Endothelial cell of umbilical vein (primary cell): ENCODE measurements around the gene PLG. TPM values are rescaled to one million over a fixed set of nuclear protein-coding genes. Genes with fewer than 3 reads are reported as not detected.
"Not testable (repeated sequence)": the region's sequence is repeated elsewhere in the genome, so short reads cannot be mapped to it uniquely, and the experiment has no call there.

Experiments
- BruUV-seq: library from RNA; stranded (reverse); fragments of 400-500 nt; replicated peaks from 2 replicates; lab custom pipeline; 2021; lab: Mats Ljungman, UMichigan
- CTCF ChIA-PET: fragments of 300-600, 350-600 bp; sonication (Branson Sonifier 250); formaldehyde crosslinking; loops from one replicate; lab custom pipeline; 2021; ENCODE audit warnings: antibody characterized with exemption, inconsistent platforms; lab: Charles Lee
- POLR2A ChIA-PET: fragments of 300-600, 350-600 bp; sonication (Branson Sonifier 250); formaldehyde crosslinking; loops from one replicate; lab custom pipeline; 2021; ENCODE audit warnings: antibody characterized with exemption, inconsistent platforms; lab: Charles Lee
- DNase-seq: peaks from one replicate; pipeline ENCODE4 v3.0.0-alpha.2; 2011; ENCODE audit warnings: low read depth, low spot score
- FAIRE-seq: peaks from 2 replicates; lab custom pipeline; 2011; peaks lifted over from hg19 to GRCh38; lab: Jason Lieb, UNC
- H2AFZ ChIP-seq: 2 replicates; pipeline ENCODE4 v1.6.0; 2012; ENCODE audit warnings: low read depth, low read length, control low read depth, inconsistent platforms
- H3K27ac ChIP-seq: 2 replicates; pipeline ENCODE4 v1.5.1; 2011; ENCODE audit warnings: low read depth, mild to moderate bottlenecking, control low read depth, low read length, moderate library complexity; ENCODE audit not compliant: insufficient read depth
- H3K27me3 ChIP-seq, 2 experiments: 2 replicates each; pipeline versions ENCODE4 v1.6.0 to v1.6.1; 2011; ENCODE audit warnings: low read length in 2 of 2, mixed read lengths in 1 of 2; ENCODE audit not compliant: control insufficient read depth in 2 of 2, insufficient read depth in 2 of 2
- H3K36me3 ChIP-seq, 2 experiments: 2 replicates in 1 of 2; 3 replicates in 1 of 2; pipeline ENCODE4 v1.5.1; 2011; ENCODE audit warnings: low read length in 2 of 2, mild to moderate bottlenecking in 1 of 2, moderate library complexity in 1 of 2; ENCODE audit not compliant: control insufficient read depth in 2 of 2, insufficient read depth in 2 of 2; ENCODE audit errors: extremely low read depth in 1 of 2
- H3K4me1 ChIP-seq: 3 replicates; pipeline ENCODE4 v1.5.1; 2011; ENCODE audit warnings: mild to moderate bottlenecking, low read length; ENCODE audit not compliant: control insufficient read depth, insufficient read depth; ENCODE audit errors: extremely low read depth
- H3K4me2 ChIP-seq: 2 replicates; pipeline ENCODE4 v1.6.1; 2011; ENCODE audit warnings: low read length, control low read depth, mixed read lengths; ENCODE audit not compliant: insufficient read depth
- H3K4me3 ChIP-seq, 3 experiments: fragments of 200-600 bp in 1 of 3; sonication (generic), shearing (Covaris generic) in 1 of 3; replicated peaks in 1 of 3; 2 replicates each; pipeline ENCODE4 v1.5.1; 2011 to 2016; ENCODE audit warnings: control low read depth in 3 of 3, low read length in 3 of 3, mild to moderate bottlenecking in 2 of 3, inconsistent platforms in 1 of 3, low read depth in 1 of 3, moderate library complexity in 1 of 3; ENCODE audit not compliant: insufficient read depth in 1 of 3
- H3K79me2 ChIP-seq: 2 replicates; pipeline ENCODE4 v1.6.0; 2012; ENCODE audit warnings: low read length, inconsistent platforms; ENCODE audit not compliant: control insufficient read depth, insufficient read depth
- H3K9ac ChIP-seq: replicated peaks from 2 replicates; pipeline ENCODE3; 2011; ENCODE audit warnings: low read length, control low read depth; ENCODE audit not compliant: insufficient read depth; ENCODE audit errors: extremely low read depth
- H3K9me1 ChIP-seq: replicated peaks from 3 replicates; pipeline ENCODE4 v1.6.0; 2011; ENCODE audit warnings: mild to moderate bottlenecking, low read length; ENCODE audit not compliant: control insufficient read depth, insufficient read depth; ENCODE audit errors: extremely low read depth
- H3K9me3 ChIP-seq: replicated peaks from 2 replicates; pipeline ENCODE4 v1.5.1; 2012; ENCODE audit warnings: low read length, inconsistent platforms; ENCODE audit not compliant: control insufficient read depth, insufficient read depth
- H4K20me1 ChIP-seq: replicated peaks from 2 replicates; pipeline ENCODE3; 2011; ENCODE audit warnings: mild to moderate bottlenecking, low read length; ENCODE audit not compliant: control insufficient read depth, insufficient read depth; ENCODE audit errors: extremely low read depth
- EZH2 ChIP-seq: IDR thresholded peaks from 2 replicates; pipeline ENCODE4 v1.6.1; 2012; ENCODE audit warnings: borderline replicate concordance, low read depth, mild to moderate bottlenecking, moderate library complexity, low read length, inconsistent platforms; ENCODE audit not compliant: severe bottlenecking
- FOS ChIP-seq: IDR thresholded peaks from 2 replicates; pipeline ENCODE4 v1.6.1; 2011; ENCODE audit warnings: mild to moderate bottlenecking, low read length, moderate library complexity, borderline replicate concordance; ENCODE audit not compliant: insufficient read depth
- GATA2 ChIP-seq: IDR thresholded peaks from 2 replicates; pipeline ENCODE4 v1.7.0; 2011; ENCODE audit warnings: low read depth, mild to moderate bottlenecking, moderate library complexity, mixed read lengths, low read length; ENCODE audit not compliant: insufficient read length, insufficient read depth
- JUN ChIP-seq: IDR thresholded peaks from 2 replicates; pipeline ENCODE4 v1.6.1; 2011; ENCODE audit warnings: borderline replicate concordance, low read depth; ENCODE audit not compliant: insufficient read length, insufficient read depth
- MYC ChIP-seq: IDR thresholded peaks from one replicate; pipeline ENCODE4 v1.6.1; 2011; ENCODE audit warnings: mild to moderate bottlenecking, low read depth, low read length
- POLR2A ChIP-seq: IDR thresholded peaks from 2 replicates; pipeline ENCODE4 v1.6.1; 2012; ENCODE audit warnings: low read depth, mild to moderate bottlenecking, control low read depth, low read length
- POLR2AphosphoS5 ChIP-seq: IDR thresholded peaks from 2 replicates; pipeline ENCODE4 v1.6.1; 2012; ENCODE audit warnings: low read depth, mild to moderate bottlenecking, control low read depth, low read length, moderate library complexity; ENCODE audit not compliant: insufficient read depth
- dilution Hi-C: fragments of 300-500 bp; cut with MboI; formaldehyde crosslinking; loops from one replicate; pipeline ENCODE4 v1.15.0; 2019; ENCODE audit warnings: low sequenced_read_pairs; ENCODE audit not compliant: extremely low pct_ligation_motif_present
- intact Hi-C: fragments of 100-400 bp; cut with micrococcal nuclease; formaldehyde crosslinking; loops from one replicate; pipeline ENCODE4 v1.10.0; 2022
- polyA plus RNA-seq, 4 experiments: library from polyadenylated mRNA; depleted of rRNA in 3 of 4; stranded (reverse) in 3 of 4; unstranded in 1 of 4; fragments of >200 nt; gene quantifications; 2 replicates each; pipeline versions ENCODE4 v1.2.1 to v1.2.3, GENCODE V29; 2011 to 2012; ENCODE audit warnings: missing spikeins in 1 of 4
- total RNA-seq: library from RNA; stranded (reverse); gene quantifications from 2 replicates; pipeline ENCODE4 v1.2.3, GENCODE V29; 2021
- TF ChIP-seq, protein P1 (sequence below), 2 donors: IDR thresholded peaks; 1 replicate in 1 of 2; 2 replicates in 1 of 2; pipeline ENCODE4 v1.5.1; 2011; ENCODE audit warnings: low read length in 2 of 2, mild to moderate bottlenecking in 2 of 2, moderate library complexity in 2 of 2, control low read depth in 1 of 2, inconsistent platforms in 1 of 2, low read depth in 1 of 2; ENCODE audit not compliant: insufficient read depth in 1 of 2; ENCODE audit errors: extremely low read depth in 1 of 2
- TF ChIP-seq, protein P2 (sequence below): IDR thresholded peaks from 2 replicates; pipeline ENCODE4 v1.6.1; 2011; ENCODE audit not compliant: insufficient read depth, insufficient read length

The PLG gene
- total and polyA plus RNA-seq, 2 donors (not counting 3 experiments of a cell fraction or from before 2014, with no cell fraction given), result not detected

DNA sequence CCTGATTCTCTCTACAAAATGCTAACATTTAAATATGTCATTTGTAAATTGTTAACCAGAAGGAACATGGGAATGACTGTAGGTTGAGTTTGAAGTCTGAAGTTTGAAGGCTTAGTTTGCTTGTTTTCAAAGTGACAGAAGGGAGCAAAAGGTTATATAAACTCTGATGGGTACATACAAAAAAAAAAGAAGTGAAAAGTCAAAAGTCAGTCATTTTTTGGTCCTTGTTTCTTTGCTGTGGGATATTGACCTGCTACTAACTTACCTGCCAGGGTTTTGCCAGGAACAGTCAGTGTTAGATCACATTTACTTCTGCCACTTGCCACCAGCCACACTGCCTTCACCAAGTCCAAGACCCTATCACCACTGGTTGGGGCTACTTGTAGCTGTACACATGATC lies 6.9 kb downstream of the PLG start:
- BruUV-seq, H3K4me1 ChIP-seq, dilution Hi-C loops, H2AFZ ChIP-seq, POLR2A ChIA-PET, H3K27me3 ChIP-seq, H4K20me1 ChIP-seq, CTCF ChIA-PET, H3K36me3 ChIP-seq, H3K4me3 ChIP-seq, H3K9me3 ChIP-seq, H3K9me1 ChIP-seq, intact Hi-C loops, H3K79me2 ChIP-seq, H3K27ac ChIP-seq, FAIRE-seq, H3K9ac ChIP-seq, DNase-seq: not testable (repeated sequence)
- H3K4me2 ChIP-seq, result peak overlapping the region; percentile 24

DNA sequence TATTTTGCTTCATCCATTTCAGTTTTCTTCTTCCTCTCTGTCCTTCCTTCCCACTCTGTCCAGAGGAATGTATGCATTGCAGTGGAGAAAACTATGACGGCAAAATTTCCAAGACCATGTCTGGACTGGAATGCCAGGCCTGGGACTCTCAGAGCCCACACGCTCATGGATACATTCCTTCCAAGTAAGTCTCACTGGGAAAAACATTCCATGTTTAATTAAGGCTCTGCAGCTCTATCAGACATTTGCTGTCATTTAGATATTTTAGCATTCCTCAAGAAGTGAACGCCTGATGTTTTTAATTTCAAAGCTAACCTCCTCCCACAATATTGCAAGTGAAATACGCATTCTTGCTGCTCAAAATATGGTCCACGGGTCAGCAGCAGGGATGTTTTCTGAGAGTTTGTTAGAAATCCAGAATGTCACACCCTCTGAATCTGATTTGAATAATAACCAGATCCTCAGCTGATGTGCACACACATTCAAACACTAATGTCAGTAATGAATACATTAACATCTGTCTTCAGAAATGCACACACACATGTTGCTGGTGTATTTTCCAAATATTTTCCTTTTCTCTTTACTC lies 12.8 kb downstream of the PLG start:
- POLR2A ChIA-PET, result no interaction called here
- no TSS peak for BruUV-seq

More for the DNA sequence above, 12.8 kb downstream of the PLG start:
- Histone ChIP-seq H3K4me3 (no peak overlapping the region), H3K4me2 (no peak overlapping the region), H3K9me1 (no peaks in the 10 kb centered on the region), H3K36me3 (no peaks in the 10 kb centered on the region), H3K27ac (no peak overlapping the region), H3K9me3 (no peaks in the 10 kb centered on the region), H3K9ac (no peak overlapping the region), H2AFZ (no peak overlapping the region), H3K4me1 (no peaks in the 10 kb centered on the region), H4K20me1 (no peaks in the 10 kb centered on the region), H3K27me3 (no peaks in the 10 kb centered on the region), H3K79me2 (no peaks in the 10 kb centered on the region)
- TF ChIP-seq, protein P1, sequence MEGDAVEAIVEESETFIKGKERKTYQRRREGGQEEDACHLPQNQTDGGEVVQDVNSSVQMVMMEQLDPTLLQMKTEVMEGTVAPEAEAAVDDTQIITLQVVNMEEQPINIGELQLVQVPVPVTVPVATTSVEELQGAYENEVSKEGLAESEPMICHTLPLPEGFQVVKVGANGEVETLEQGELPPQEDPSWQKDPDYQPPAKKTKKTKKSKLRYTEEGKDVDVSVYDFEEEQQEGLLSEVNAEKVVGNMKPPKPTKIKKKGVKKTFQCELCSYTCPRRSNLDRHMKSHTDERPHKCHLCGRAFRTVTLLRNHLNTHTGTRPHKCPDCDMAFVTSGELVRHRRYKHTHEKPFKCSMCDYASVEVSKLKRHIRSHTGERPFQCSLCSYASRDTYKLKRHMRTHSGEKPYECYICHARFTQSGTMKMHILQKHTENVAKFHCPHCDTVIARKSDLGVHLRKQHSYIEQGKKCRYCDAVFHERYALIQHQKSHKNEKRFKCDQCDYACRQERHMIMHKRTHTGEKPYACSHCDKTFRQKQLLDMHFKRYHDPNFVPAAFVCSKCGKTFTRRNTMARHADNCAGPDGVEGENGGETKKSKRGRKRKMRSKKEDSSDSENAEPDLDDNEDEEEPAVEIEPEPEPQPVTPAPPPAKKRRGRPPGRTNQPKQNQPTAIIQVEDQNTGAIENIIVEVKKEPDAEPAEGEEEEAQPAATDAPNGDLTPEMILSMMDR (IDR thresholded peaks at IDR 0.05; ENCODE audit: extremely low read depth in 1 of 2, insufficient read depth in 1 of 2, low read depth in 1 of 2, low read length in 2 of 2), result no peak
- no peak for TF ChIP-seq POLR2AphosphoS5
- TF ChIP-seq, protein P2, sequence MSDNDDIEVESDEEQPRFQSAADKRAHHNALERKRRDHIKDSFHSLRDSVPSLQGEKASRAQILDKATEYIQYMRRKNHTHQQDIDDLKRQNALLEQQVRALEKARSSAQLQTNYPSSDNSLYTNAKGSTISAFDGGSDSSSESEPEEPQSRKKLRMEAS, result no peak
- TF ChIP-seq MYC, result no peak
- no peak for TF ChIP-seq FOS
- TF ChIP-seq JUN, result no peak
- no peak for TF ChIP-seq POLR2A
- TF ChIP-seq GATA2, result no peak
- TF ChIP-seq EZH2, result no peak
- DNase-seq (no peak), FAIRE-seq (no peak)
- intact Hi-C loops, result no loop called here
- CTCF ChIA-PET, result no interaction called here
- dilution Hi-C loops, result no loop called here
